Mesangial cell (primary cell): Measurements from ENCODE around the gene SERPINB12. TPM values are rescaled to one million over a fixed set of nuclear protein-coding genes. Genes with fewer than 3 reads are reported as not detected.

Experiments used
- total RNA-seq: library from RNA; depleted of rRNA; stranded (reverse); fragments of >200 nt; gene quantifications from 2 replicates; pipeline ENCODE4 v1.2.3, GENCODE V29; 2015

SERPINB12 gene
- not detected in 2 replicates for total RNA-seq

DNA sequence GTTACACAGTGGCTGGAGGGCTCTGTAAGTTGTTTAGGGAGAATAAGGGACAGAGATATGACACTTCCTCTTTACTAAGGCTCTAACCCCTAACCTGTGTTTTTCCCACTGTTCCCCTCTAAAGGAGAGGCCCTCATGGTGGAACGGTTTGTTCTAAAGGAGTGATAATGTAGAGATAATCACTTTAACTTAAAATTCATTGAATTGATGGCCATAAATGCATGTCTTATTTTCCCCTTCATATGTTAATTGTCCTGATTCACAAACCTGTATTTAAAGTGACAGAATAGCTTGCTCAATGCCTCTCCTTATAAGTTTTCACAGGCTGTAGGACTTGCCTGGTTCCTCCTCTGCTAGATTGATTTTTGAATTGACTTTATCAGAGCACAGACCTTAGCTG, at the start of gene SERPINB12:
Gene SERPINB12 (plus strand): TSS at position 301 of the 400 bp plus-strand sequence. CDS start 13,791 bp downstream, outside the sequence.

GRCh38 chr18:63586966-63587365, 44.8 kb downstream of the SERPINB12 start, which contains the start of gene SERPINB13:
SERPINB13 (plus strand) TSS chr18:63587343; CDS start chr18:63588668, 1,325 bp downstream.

Other genes starting within 250 kb of the SERPINB12 start
- gene BCL2, start 222.6 kb upstream of the SERPINB12 start, total RNA-seq = 2.3 and 16.0 TPM in 2 replicates
- 32.2 and 41.1 TPM in 2 replicates for gene KDSR, start 175.2 kb upstream of the SERPINB12 start, total RNA-seq
- gene VPS4B, start 119.9 kb upstream of the SERPINB12 start, total RNA-seq = 18.1 and 21.0 TPM in 2 replicates
- 0.13 TPM in 1 of 2 replicates, not detected in the other for gene SERPINB5, start 65.4 kb upstream of the SERPINB12 start, total RNA-seq
- not detected in 2 replicates for gene SERPINB13, start 45.0 kb downstream of the SERPINB12 start, total RNA-seq
- gene SERPINB4, start 101.9 kb downstream of the SERPINB12 start, total RNA-seq = not detected in 2 replicates
- gene SERPINB3, start 119.5 kb downstream of the SERPINB12 start, total RNA-seq = not detected in 2 replicates
- not detected in 2 replicates for gene SERPINB11, start 160.6 kb downstream of the SERPINB12 start, total RNA-seq
- 4.4 TPM in 1 of 2 replicates, not detected in the other for gene SERPINB7, start 233.0 kb downstream of the SERPINB12 start, total RNA-seq